A673 (cell line): Measurements from ENCODE around the gene RIN1. TPM values are rescaled to one million over a fixed set of nuclear protein-coding genes. Genes with fewer than 3 reads are reported as not detected.

Source experiments
- BruUV-seq: library from RNA; stranded (reverse); fragments of 400-500 nt; replicated peaks from 2 replicates; lab custom pipeline; 2021; lab: Mats Ljungman, UMichigan
- CTCF ChIA-PET: fragments of 300-600 bp; sonication (Branson Sonifier 250); formaldehyde crosslinking; loops from one replicate; lab custom pipeline; 2022; ENCODE audit warnings: antibody characterized with exemption; lab: Charles Lee
- POLR2A ChIA-PET: fragments of 300-600 bp; sonication (Branson Sonifier 250); formaldehyde crosslinking; loops from one replicate; lab custom pipeline; 2022; ENCODE audit warnings: antibody characterized with exemption; ENCODE audit not compliant: low non-redundant PET; lab: Charles Lee
- DNase-seq: peaks from one replicate; pipeline ENCODE4 v3.0.0-alpha.2; 2015; ENCODE audit warnings: low spot score
- H3K27ac ChIP-seq: fragments of 200-600 bp; sonication (generic); 2 replicates; pipeline ENCODE4 v1.5.1; 2016; ENCODE audit warnings: mixed run types, low read depth, mild to moderate bottlenecking, mixed read lengths, antibody characterized with exemption, low read length; ENCODE audit not compliant: poor library complexity, severe bottlenecking
- H3K27me3 ChIP-seq: fragments of 200-600 bp; sonication (generic); replicated peaks from 2 replicates; pipeline ENCODE4 v1.6.1; 2017; ENCODE audit warnings: mixed run types, low read depth, mild to moderate bottlenecking, mixed read lengths, antibody characterized with exemption, low read length; ENCODE audit not compliant: insufficient read depth, poor library complexity
- H3K36me3 ChIP-seq: fragments of 200-600 bp; sonication (generic); 2 replicates; pipeline ENCODE4 v1.6.1; 2016; ENCODE audit warnings: mixed run types, mild to moderate bottlenecking, mixed read lengths, antibody characterized with exemption, low read length; ENCODE audit not compliant: insufficient read depth, poor library complexity, severe bottlenecking
- H3K4me1 ChIP-seq: fragments of 200-600 bp; sonication (generic); 2 replicates; pipeline ENCODE4 v1.6.1; 2017; ENCODE audit warnings: mixed run types, mild to moderate bottlenecking, mixed read lengths, antibody characterized with exemption, low read length; ENCODE audit not compliant: insufficient read depth, poor library complexity, severe bottlenecking
- H3K4me3 ChIP-seq: fragments of 200-600 bp; sonication (generic); 2 replicates; pipeline ENCODE4 v1.5.1; 2016; ENCODE audit warnings: low read depth, mixed run types, mild to moderate bottlenecking, mixed read lengths, low read length; ENCODE audit not compliant: poor library complexity, severe bottlenecking
- H3K9me3 ChIP-seq: fragments of 200-600 bp; sonication (generic); 2 replicates; pipeline ENCODE4 v1.6.1; 2016; ENCODE audit warnings: mixed run types, low read depth, mild to moderate bottlenecking, mixed read lengths, antibody characterized with exemption, low read length; ENCODE audit not compliant: poor library complexity, severe bottlenecking
- CTCF ChIP-seq: fragments of 300-800, 200-600 bp; sonication (generic); conservative IDR thresholded peaks from 2 replicates; pipeline ENCODE4 v1.5.1; 2017; ENCODE audit warnings: low read depth, mild to moderate bottlenecking, antibody characterized with exemption, low read length, moderate library complexity, mixed read lengths
- EZH2 ChIP-seq: fragments of 200-600 bp; sonication (generic); IDR thresholded peaks from 2 replicates; pipeline ENCODE4 v1.6.1; 2017; ENCODE audit warnings: borderline replicate concordance, low read depth, mild to moderate bottlenecking, mixed read lengths, antibody characterized with exemption, low read length; ENCODE audit not compliant: poor library complexity, severe bottlenecking
- intact Hi-C: fragments of 100-400 bp; cut with micrococcal nuclease; formaldehyde crosslinking; loops from one replicate; pipeline ENCODE4 v1.10.0; 2022; ENCODE audit not compliant: unreplicated experiment
- total RNA-seq: library from RNA; stranded (reverse); gene quantifications from 2 replicates; pipeline ENCODE4 v1.2.3, GENCODE V29; 2021

The RIN1 gene
- total RNA-seq, 1 experiment from 2014 or later = 4.9 TPM

- POLR2A ChIA-PET = no interaction called here
- H3K27me3 ChIP-seq = no peaks in the 10 kb centered on the region
- H3K27ac ChIP-seq = peak overlapping the region; percentile 87
- H3K4me1 ChIP-seq = peaks cover 32% of the 10 kb centered on the region
- intact Hi-C loops = loop anchor here (2.0 kb wide), 1 partner anchor 32 kb away; no protein-coding TSS in a partner anchor
- no peaks in the 10 kb centered on the region for H3K9me3 ChIP-seq
- TF ChIP-seq CTCF (no peak), EZH2 (no peak)
- peak overlapping the region; percentile 78 for H3K4me3 ChIP-seq
- BruUV-seq = no TSS peak
- DNase-seq = no peak
- CTCF ChIA-PET = interaction anchor here (0.5 to 0.6 kb wide), 2 partner anchors 48 to 708 kb away, joined by 3 to 4 read pairs; partner anchors contain the start of gene SIPA1
- H3K36me3 ChIP-seq = peaks cover 9% of the 10 kb centered on the region
Measured at GRCh38 chr11:66345316-66345649, 9.0 kb upstream of the RIN1 start.

GRCh38 chr11:66344550-66345315, 8.5 kb upstream of the RIN1 start, which contains the start of gene BRMS1:
BRMS1 (minus strand) TSS chr11:66345104; CDS start chr11:66342234, 2,870 bp downstream.
- intact Hi-C loops = loop anchor here (2.0 kb wide), 1 partner anchor 32 kb away; no protein-coding TSS in a partner anchor
- Histone ChIP-seq H3K4me1 (peaks cover 32% of the 10 kb centered on the region), H3K36me3 (peaks cover 9% of the 10 kb centered on the region), H3K27ac (peak within 1 kb of the TSS; percentile 87), H3K27me3 (no peaks in the 10 kb centered on the region), H3K4me3 (peak within 1 kb of the TSS; percentile 78), H3K9me3 (no peaks in the 10 kb centered on the region)
- peak; percentile 98 for DNase-seq
- no TSS peak for BruUV-seq
- ChIA-PET CTCF (interaction anchor here (0.5 to 1.2 kb wide), 3 partner anchors 32 to 707 kb away, joined by 3 to 4 read pairs (median 4); partner anchors contain the start of gene SIPA1), POLR2A (no interaction called here)
- TF ChIP-seq EZH2 (no peak), CTCF (0 out of 2 replicates have a peak, but pooled peaks have one; percentile 18)

- intact Hi-C loops = no loop called here
- TF ChIP-seq CTCF = no peak
- no peak for TF ChIP-seq EZH2
- ChIA-PET CTCF (interaction anchor here (1.2 kb wide), 1 partner anchor 31 kb away, joined by 4 read pairs; no protein-coding TSS in a partner anchor), POLR2A (no interaction called here)
- H3K27ac ChIP-seq = no peak overlapping the region
- H3K4me3 ChIP-seq = no peak overlapping the region
- no peaks in the 10 kb centered on the region for H3K9me3 ChIP-seq
- peaks cover 24% of the 10 kb centered on the region for H3K4me1 ChIP-seq
- peaks cover 9% of the 10 kb centered on the region for H3K36me3 ChIP-seq
- no peak for DNase-seq
- H3K27me3 ChIP-seq = no peaks in the 10 kb centered on the region
- BruUV-seq = no TSS peak
Measured at GRCh38 chr11:66343176-66343575, 6.9 kb upstream of the RIN1 start.
